Middle frontal gyrus (tissue), 1 donor: ENCODE data around the gene SPTSSA.
"Not testable (repeated sequence)": the region's sequence is repeated elsewhere in the genome, so short reads cannot be mapped to it uniquely, and the experiment has no call there.

ENCODE experiments used
- DNase-seq: peaks from one replicate; pipeline ENCODE4 v3.0.0-alpha.2; 2015; ENCODE audit warnings: low spot score; ENCODE audit errors: extremely low spot score

The SPTSSA gene

GRCh38 chr14:34462132-34462893 is at the start of gene SPTSSA:
SPTSSA (minus strand) TSS chr14:34462240; CDS start chr14:34462207, 33 bp downstream.
- DNase-seq = peak; percentile 87

- no peak for DNase-seq
These were observed 45.8 kb upstream of the SPTSSA start for GRCh38 chr14:34507884-34508283.

- DNase-seq = no peak
These were observed 45.4 kb upstream of the SPTSSA start for GRCh38 chr14:34507459-34507858.

GRCh38 chr14:34505124-34505491 is 43.1 kb upstream of the SPTSSA start:
- not testable (repeated sequence) for DNase-seq

GRCh38 chr14:34504027-34504426 is 42.0 kb upstream of the SPTSSA start:
- DNase-seq = not testable (repeated sequence)

- DNase-seq = no peak
These were observed 40.6 kb upstream of the SPTSSA start for GRCh38 chr14:34502545-34503225.

GRCh38 chr14:34502001-34502400 is 40.0 kb upstream of the SPTSSA start:
- DNase-seq = no peak

GRCh38 chr14:34501004-34501580 is 39.1 kb upstream of the SPTSSA start:
- DNase-seq = no peak

GRCh38 chr14:34498684-34499412 is 36.8 kb upstream of the SPTSSA start:
- DNase-seq = no peak

GRCh38 chr14:34496679-34497513 is 34.9 kb upstream of the SPTSSA start:
- no peak for DNase-seq

- DNase-seq = no peak
These were observed 34.1 kb upstream of the SPTSSA start for GRCh38 chr14:34496007-34496678.

- no peak for DNase-seq
These were observed 27.3 kb upstream of the SPTSSA start for GRCh38 chr14:34489324-34489723.

GRCh38 chr14:34488528-34488927 is 26.5 kb upstream of the SPTSSA start:
- DNase-seq = no peak

- no peak for DNase-seq
These were observed 22.7 kb upstream of the SPTSSA start for GRCh38 chr14:34484726-34485125.

GRCh38 chr14:34482463-34482862 is 20.4 kb upstream of the SPTSSA start:
- DNase-seq = no peak

- DNase-seq = no peak
These were observed 17.7 kb upstream of the SPTSSA start for GRCh38 chr14:34479694-34480093.

GRCh38 chr14:34478261-34478660 is 16.2 kb upstream of the SPTSSA start:
- no peak for DNase-seq

- not testable (repeated sequence) for DNase-seq
These were observed 14.0 kb upstream of the SPTSSA start for GRCh38 chr14:34476036-34476435.

- DNase-seq = no peak
These were observed 13.1 kb upstream of the SPTSSA start for GRCh38 chr14:34475163-34475562.

GRCh38 chr14:34474187-34474679 is 12.2 kb upstream of the SPTSSA start:
- DNase-seq = no peak
